GM12891 (cell line): ENCODE measurements around the gene SLC22A8.

Source experiments
- POLR2A ChIP-seq: IDR thresholded peaks from 2 replicates; pipeline ENCODE4 v1.6.1; 2011; ENCODE audit warnings: low read depth, low read length, control low read depth
- POLR2AphosphoS5 ChIP-seq: IDR thresholded peaks from 2 replicates; pipeline ENCODE4 v1.6.1; 2011; ENCODE audit warnings: low read depth, low read length, control low read depth

DNA sequence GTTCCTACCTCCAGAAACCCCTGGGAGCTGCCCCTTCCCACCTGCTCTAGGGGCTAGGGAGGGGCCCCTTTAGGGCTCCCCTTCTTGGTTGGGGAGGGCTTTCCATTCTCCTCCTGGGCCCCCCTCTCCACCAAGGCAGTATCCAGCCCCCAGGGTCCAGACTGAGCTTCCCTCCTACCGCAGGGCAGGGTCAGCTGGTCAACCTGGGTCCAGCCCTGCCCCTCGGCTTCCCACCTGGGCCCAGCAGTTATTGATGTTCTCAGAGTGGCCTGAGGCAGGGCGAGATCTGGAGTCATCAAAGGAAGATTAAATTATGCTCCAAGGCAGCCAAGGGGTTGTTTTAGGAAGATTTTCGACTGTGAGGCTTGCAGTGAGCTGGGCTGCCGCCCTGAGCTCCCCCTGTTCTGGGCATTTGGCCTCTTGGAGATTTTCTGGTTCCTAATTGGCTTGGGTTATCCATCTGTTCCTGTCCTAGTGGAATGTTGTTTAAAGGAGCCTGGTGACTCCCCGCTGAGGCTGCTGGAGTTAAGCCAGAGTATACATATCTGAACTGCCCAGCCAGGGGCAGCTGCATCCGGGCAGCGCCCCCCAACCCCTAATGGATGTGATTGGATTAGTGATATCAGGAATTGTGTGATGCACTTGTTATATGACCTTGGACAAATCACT, 1.8 kb upstream of the SLC22A8 start:
- TF ChIP-seq POLR2A = no peak
- TF ChIP-seq POLR2AphosphoS5 = no peak
